Left cardiac atrium (tissue), 4 donors: ENCODE results near the gene SLC34A3. TPM values are rescaled to one million over a fixed set of nuclear protein-coding genes. Genes with fewer than 3 reads are reported as not detected.
A peak's percentile ranks its signal among the peaks of the same experiment; 100 is the strongest.
"Not testable (repeated sequence)": the region's sequence is repeated elsewhere in the genome, so short reads cannot be mapped to it uniquely, and the experiment has no call there.

ENCODE experiments used
- ATAC-seq, 2 donors: fragments of 200-7000 bp; cut with Tn5 transposase; one replicate each; pipeline ENCODE4 v1.9.1; 2020; ENCODE audit warnings: mild to moderate bottlenecking in 2 of 2, moderate library complexity in 2 of 2
- DNase-seq: peaks from one replicate; pipeline ENCODE4 v3.0.0-alpha.2; 2020
- intact Hi-C, 2 donors: fragments of 100-400 bp; cut with DNase I; formaldehyde crosslinking; loops; one replicate each; pipeline versions ENCODE4 v1.14.1 to v1.15.1; 2022 to 2023
- total RNA-seq, 2 donors: library from RNA; stranded (reverse); fragmentation: NEBNext Ultra II Directional; extraction: Animal tissue kit (Norgen Biotek cat#: 25700); gene quantifications; one replicate each; pipeline ENCODE4 v1.2.1, GENCODE V29; 2021
- donor health status: DM: no; HTN: yes; CAD: no.
- donor health status: DM: no; HTN: yes; CAD: no; lungs with severe emphysema.
- donor health status: DM: yes; HTN: yes; CAD: no.
- donor health status: Dilated cardiomyopathy.

SLC34A3 gene
- total RNA-seq, 2 donors from 2014 or later = not detected

GRCh38 chr9:137247916-137248175 lies 17.1 kb downstream of the SLC34A3 start:
- ATAC-seq = no peak
- intact Hi-C loops = no loop called here

GRCh38 chr9:137250329-137251193 lies 19.9 kb downstream of the SLC34A3 start:
- intact Hi-C loops = no loop called here
- DNase-seq (no peak), ATAC-seq (peak in 1 of 2 donors; percentile 5)

More at GRCh38 chr9:137247916-137248175, 17.1 kb downstream of the SLC34A3 start:
- no peak for DNase-seq

- ATAC-seq (no peak), DNase-seq (no peak)
- intact Hi-C loops = no loop called here
Observed at GRCh38 chr9:137251194-137251461, 20.4 kb downstream of the SLC34A3 start, which contains the start of gene STPG3. Gene STPG3 (plus strand): TSS chr9:137251286. CDS start chr9:137251287, 1 bp downstream.

- ATAC-seq (no peak), DNase-seq (no peak)
- intact Hi-C loops = no loop called here
Observed at GRCh38 chr9:137251490-137252268, 21.0 kb downstream of the SLC34A3 start.

- ATAC-seq (no peak), DNase-seq (no peak)
- intact Hi-C loops = no loop called here
Observed at GRCh38 chr9:137252555-137253506, 22.1 kb downstream of the SLC34A3 start.

- ATAC-seq (peak in 1 of 2 donors; percentile 0), DNase-seq (no peak)
- intact Hi-C loops = no loop called here
Observed at GRCh38 chr9:137253717-137254623, 23.3 kb downstream of the SLC34A3 start.

- DNase-seq (peak; percentile 94), ATAC-seq (peak; percentile 90 to 94)
- intact Hi-C loops = no loop called here
Observed at GRCh38 chr9:137254624-137255447, 24.1 kb downstream of the SLC34A3 start, which contains the start of gene NELFB. Gene NELFB (plus strand): TSS chr9:137255327.

- DNase-seq = no peak
- ATAC-seq = peak; percentile 6 to 33
- intact Hi-C loops = no loop called here
Observed at GRCh38 chr9:137255448-137256114, 24.9 kb downstream of the SLC34A3 start.

- intact Hi-C loops = no loop called here
- no peak for DNase-seq
- ATAC-seq = no peak
Observed at GRCh38 chr9:137256362-137256761, 25.7 kb downstream of the SLC34A3 start.

- no peak for DNase-seq
- intact Hi-C loops = no loop called here
- no peak for ATAC-seq
Observed at GRCh38 chr9:137256856-137257255, 26.2 kb downstream of the SLC34A3 start.

- intact Hi-C loops, ATAC-seq: not testable (repeated sequence)
- peak; percentile 58 for DNase-seq
Observed at GRCh38 chr9:137262173-137262908, 31.6 kb downstream of the SLC34A3 start.

- ATAC-seq (peak in 1 of 2 donors; percentile 20), DNase-seq (no peak)
- intact Hi-C loops = no loop called here
Observed at GRCh38 chr9:137262909-137263285, 32.2 kb downstream of the SLC34A3 start.

GRCh38 chr9:137263506-137263905 lies 32.8 kb downstream of the SLC34A3 start:
- ATAC-seq = no peak
- DNase-seq = no peak
- intact Hi-C loops = no loop called here

- ATAC-seq = no peak
- DNase-seq = no peak
- intact Hi-C loops = no loop called here
Observed at GRCh38 chr9:137264067-137264466, 33.4 kb downstream of the SLC34A3 start.

GRCh38 chr9:137265496-137266161 lies 34.9 kb downstream of the SLC34A3 start:
- intact Hi-C loops = no loop called here
- DNase-seq (no peak), ATAC-seq (no peak)

GRCh38 chr9:137266162-137266527 lies 35.4 kb downstream of the SLC34A3 start:
- DNase-seq = no peak
- ATAC-seq = no peak
- intact Hi-C loops = no loop called here
